Panc1 (cell line): ENCODE measurements around the gene FIGNL2. TPM values are rescaled to one million over a fixed set of nuclear protein-coding genes. Genes with fewer than 3 reads are reported as not detected.

Experiments
- ATAC-seq: fragments of 200-7000 bp; cut with Tn5 transposase; 2 replicates; pipeline ENCODE4 v1.9.1; 2020; ENCODE audit warnings: mild to moderate bottlenecking, moderate library complexity
- BruUV-seq: library from RNA; stranded (reverse); fragments of 400-500 nt; replicated peaks from 2 replicates; lab custom pipeline; 2021; lab: Mats Ljungman, UMichigan
- CTCF ChIA-PET: fragments of 300-600 bp; sonication (Branson Sonifier 250); formaldehyde crosslinking; loops from one replicate; lab custom pipeline; 2022; ENCODE audit warnings: antibody characterized with exemption; lab: Charles Lee
- POLR2A ChIA-PET: fragments of 300-600 bp; sonication (Branson Sonifier 250); formaldehyde crosslinking; loops from one replicate; lab custom pipeline; 2022; ENCODE audit warnings: antibody characterized with exemption; lab: Charles Lee
- DNase-seq: peaks from one replicate; pipeline ENCODE4 v3.0.0-alpha.2; 2010; ENCODE audit warnings: low read depth, low spot score
- H3K27ac ChIP-seq: 2 replicates; pipeline ENCODE4 v1.5.1; 2011; ENCODE audit warnings: mild to moderate bottlenecking, low read length, inconsistent platforms
- H3K27me3 ChIP-seq: fragments of 200-500 bp; sonication (Bioruptor generic); 2 replicates; pipeline ENCODE4 v1.6.0; 2014; ENCODE audit warnings: low read length, inconsistent platforms; ENCODE audit not compliant: control insufficient read depth, insufficient read depth
- H3K36me3 ChIP-seq: fragments of 200-500 bp; sonication (Bioruptor generic); 2 replicates; pipeline ENCODE4 v1.5.1; 2014; ENCODE audit warnings: inconsistent platforms, mild to moderate bottlenecking, low read length, moderate library complexity; ENCODE audit not compliant: control insufficient read depth, insufficient read depth
- H3K4me1 ChIP-seq: 2 replicates; pipeline ENCODE4 v1.5.1; 2011; ENCODE audit warnings: inconsistent platforms, mild to moderate bottlenecking, low read length, moderate library complexity; ENCODE audit not compliant: control insufficient read depth, insufficient read depth
- H3K4me3 ChIP-seq, 2 experiments: 2 replicates each; pipeline ENCODE4 v1.5.1; 2011 to 2012; ENCODE audit warnings: low read depth in 2 of 2, low read length in 2 of 2, mild to moderate bottlenecking in 2 of 2, inconsistent platforms in 1 of 2, moderate library complexity in 1 of 2
- H3K9me3 ChIP-seq: fragments of 200-500 bp; sonication (Bioruptor generic); 2 replicates; pipeline ENCODE4 v1.5.1; 2014; ENCODE audit warnings: low read depth, mild to moderate bottlenecking, inconsistent platforms, low read length, moderate library complexity; ENCODE audit not compliant: control insufficient read depth, insufficient read depth
- POLR2AphosphoS5 ChIP-seq: IDR thresholded peaks from 2 replicates; pipeline ENCODE4 v1.6.1; 2012; ENCODE audit warnings: mild to moderate bottlenecking, low read depth, low read length, moderate library complexity
- SIN3A ChIP-seq: IDR thresholded peaks from 2 replicates; pipeline ENCODE4 v1.6.1; 2012; ENCODE audit warnings: low read depth, mild to moderate bottlenecking, low read length, moderate library complexity, borderline replicate concordance; ENCODE audit not compliant: insufficient read depth
- TCF7L2 ChIP-seq: IDR thresholded peaks from 2 replicates; pipeline ENCODE4 v1.6.1; 2011; ENCODE audit warnings: mild to moderate bottlenecking, low read depth, low read length, inconsistent platforms
- in situ Hi-C: cut with HindIII; loops from 2 replicates; pipeline ENCODE4 v1.10.0; 2016; ENCODE audit warnings: low sequenced_read_pairs, low pct_unique_long_range_greater_than_20kb
- intact Hi-C: fragments of 100-400 bp; cut with micrococcal nuclease; formaldehyde crosslinking; loops from one replicate; pipeline ENCODE4 v1.10.0; 2022; ENCODE audit not compliant: unreplicated experiment
- total RNA-seq: library from RNA; stranded (reverse); gene quantifications from one replicate; pipeline ENCODE4 v1.2.1, GENCODE V29; 2021; ENCODE audit not compliant: unreplicated experiment
- TF ChIP-seq, protein P1 (sequence below): fragments of 450-650 bp; IDR thresholded peaks from 2 replicates; pipeline ENCODE4 v1.5.1; 2017; ENCODE audit warnings: mild to moderate bottlenecking
- TF ChIP-seq, protein P2 (sequence below), 2 experiments: IDR thresholded peaks; 2 replicates each; pipeline ENCODE4 v1.6.1; 2011 to 2012; ENCODE audit warnings: low read depth in 2 of 2, control low read depth in 1 of 2, low read length in 1 of 2, mild to moderate bottlenecking in 1 of 2, moderate library complexity in 1 of 2; ENCODE audit not compliant: insufficient read depth in 1 of 2

Gene FIGNL2
- total RNA-seq, 1 experiment from 2014 or later: 0.23 TPM

GRCh38 chr12:51850965-51851299 is 2.4 kb upstream of the FIGNL2 start:
- ChIA-PET POLR2A (interaction anchor here (0.6 kb wide), 2 partner anchors 27 to 345 kb away, joined by 3 to 15 read pairs; no protein-coding TSS in a partner anchor), CTCF (no interaction called here)
- Histone ChIP-seq H3K36me3 (no peaks in the 10 kb centered on the region), H3K27me3 (no peaks in the 10 kb centered on the region; the same call in 1 of the 2 replicates), H3K4me1 (peaks cover 7% of the 10 kb centered on the region), H3K27ac (no peak overlapping the region), H3K4me3 (no peak overlapping the region), H3K9me3 (no peaks in the 10 kb centered on the region)
- BruUV-seq: no TSS peak
- in situ Hi-C loops (no loop called here), intact Hi-C loops (no loop called here)
- no peak for DNase-seq
- TF ChIP-seq POLR2AphosphoS5: no peak
- TF ChIP-seq SIN3A: no peak
- TF ChIP-seq, protein P1, sequence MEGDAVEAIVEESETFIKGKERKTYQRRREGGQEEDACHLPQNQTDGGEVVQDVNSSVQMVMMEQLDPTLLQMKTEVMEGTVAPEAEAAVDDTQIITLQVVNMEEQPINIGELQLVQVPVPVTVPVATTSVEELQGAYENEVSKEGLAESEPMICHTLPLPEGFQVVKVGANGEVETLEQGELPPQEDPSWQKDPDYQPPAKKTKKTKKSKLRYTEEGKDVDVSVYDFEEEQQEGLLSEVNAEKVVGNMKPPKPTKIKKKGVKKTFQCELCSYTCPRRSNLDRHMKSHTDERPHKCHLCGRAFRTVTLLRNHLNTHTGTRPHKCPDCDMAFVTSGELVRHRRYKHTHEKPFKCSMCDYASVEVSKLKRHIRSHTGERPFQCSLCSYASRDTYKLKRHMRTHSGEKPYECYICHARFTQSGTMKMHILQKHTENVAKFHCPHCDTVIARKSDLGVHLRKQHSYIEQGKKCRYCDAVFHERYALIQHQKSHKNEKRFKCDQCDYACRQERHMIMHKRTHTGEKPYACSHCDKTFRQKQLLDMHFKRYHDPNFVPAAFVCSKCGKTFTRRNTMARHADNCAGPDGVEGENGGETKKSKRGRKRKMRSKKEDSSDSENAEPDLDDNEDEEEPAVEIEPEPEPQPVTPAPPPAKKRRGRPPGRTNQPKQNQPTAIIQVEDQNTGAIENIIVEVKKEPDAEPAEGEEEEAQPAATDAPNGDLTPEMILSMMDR: no peak
- TF ChIP-seq, protein P2, sequence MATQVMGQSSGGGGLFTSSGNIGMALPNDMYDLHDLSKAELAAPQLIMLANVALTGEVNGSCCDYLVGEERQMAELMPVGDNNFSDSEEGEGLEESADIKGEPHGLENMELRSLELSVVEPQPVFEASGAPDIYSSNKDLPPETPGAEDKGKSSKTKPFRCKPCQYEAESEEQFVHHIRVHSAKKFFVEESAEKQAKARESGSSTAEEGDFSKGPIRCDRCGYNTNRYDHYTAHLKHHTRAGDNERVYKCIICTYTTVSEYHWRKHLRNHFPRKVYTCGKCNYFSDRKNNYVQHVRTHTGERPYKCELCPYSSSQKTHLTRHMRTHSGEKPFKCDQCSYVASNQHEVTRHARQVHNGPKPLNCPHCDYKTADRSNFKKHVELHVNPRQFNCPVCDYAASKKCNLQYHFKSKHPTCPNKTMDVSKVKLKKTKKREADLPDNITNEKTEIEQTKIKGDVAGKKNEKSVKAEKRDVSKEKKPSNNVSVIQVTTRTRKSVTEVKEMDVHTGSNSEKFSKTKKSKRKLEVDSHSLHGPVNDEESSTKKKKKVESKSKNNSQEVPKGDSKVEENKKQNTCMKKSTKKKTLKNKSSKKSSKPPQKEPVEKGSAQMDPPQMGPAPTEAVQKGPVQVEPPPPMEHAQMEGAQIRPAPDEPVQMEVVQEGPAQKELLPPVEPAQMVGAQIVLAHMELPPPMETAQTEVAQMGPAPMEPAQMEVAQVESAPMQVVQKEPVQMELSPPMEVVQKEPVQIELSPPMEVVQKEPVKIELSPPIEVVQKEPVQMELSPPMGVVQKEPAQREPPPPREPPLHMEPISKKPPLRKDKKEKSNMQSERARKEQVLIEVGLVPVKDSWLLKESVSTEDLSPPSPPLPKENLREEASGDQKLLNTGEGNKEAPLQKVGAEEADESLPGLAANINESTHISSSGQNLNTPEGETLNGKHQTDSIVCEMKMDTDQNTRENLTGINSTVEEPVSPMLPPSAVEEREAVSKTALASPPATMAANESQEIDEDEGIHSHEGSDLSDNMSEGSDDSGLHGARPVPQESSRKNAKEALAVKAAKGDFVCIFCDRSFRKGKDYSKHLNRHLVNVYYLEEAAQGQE (IDR thresholded peaks at IDR 0.05; ENCODE audit: insufficient read depth in 1 of 2, low read depth in 2 of 2, low read length in 1 of 2): no peak
- TF ChIP-seq TCF7L2: no peak
- no peak for ATAC-seq

GRCh38 chr12:51850081-51850964 is 1.8 kb upstream of the FIGNL2 start:
- Histone ChIP-seq H3K9me3 (no peaks in the 10 kb centered on the region), H3K4me1 (peaks cover 3% of the 10 kb centered on the region), H3K36me3 (no peaks in the 10 kb centered on the region), H3K27me3 (no peaks in the 10 kb centered on the region; the same call in 1 of the 2 replicates), H3K27ac (no peak overlapping the region), H3K4me3 (no peak overlapping the region)
- DNase-seq (no peak), ATAC-seq (no peak)
- POLR2A ChIA-PET: no interaction called here
- in situ Hi-C loops (no loop called here), intact Hi-C loops (no loop called here)
- TF ChIP-seq, protein P2 (IDR thresholded peaks at IDR 0.05; ENCODE audit: insufficient read depth in 1 of 2, low read depth in 2 of 2, low read length in 1 of 2): no peak
- TF ChIP-seq TCF7L2 (no peak), POLR2AphosphoS5 (no peak), SIN3A (no peak)
- TF ChIP-seq, protein P1: no peak
- CTCF ChIA-PET: interaction anchor here (0.6 kb wide), 1 partner anchor 58 kb away, joined by 5 read pairs; no protein-coding TSS in a partner anchor
- no TSS peak for BruUV-seq
